ENCODE data around the gene OMP. TPM values are rescaled to one million over a fixed set of nuclear protein-coding genes. Genes with fewer than 3 reads are reported as not detected.

OMP gene
- total RNA-seq, 6 donors from 2014 or later: 0.77 to 5.2 TPM; not detected in 4

DNA sequence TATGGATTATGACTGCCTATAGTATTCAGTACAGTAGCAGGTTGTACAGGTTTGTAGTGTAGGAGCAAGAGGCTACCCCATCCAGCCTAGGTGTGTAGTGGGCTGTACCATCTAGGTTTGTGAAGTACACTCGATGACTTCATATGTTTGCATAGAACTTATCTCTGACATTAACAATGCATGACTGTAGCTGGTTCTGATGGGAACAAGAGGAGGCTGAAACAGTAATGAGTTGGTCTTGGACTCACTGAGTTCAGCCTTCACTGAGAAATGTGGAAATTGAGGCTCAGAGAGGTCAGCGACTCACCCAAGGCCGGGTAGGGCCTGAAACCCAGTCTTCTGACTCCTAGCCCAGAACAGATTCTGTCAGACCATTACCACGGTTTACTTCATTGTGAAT is 38.4 kb downstream of the OMP start:
- ATAC-seq (ENCODE audit: low FRiP score in 2 of 2) (peak; percentile 20 to 54), DNase-seq (no peak)
- no peaks in the 10 kb centered on the region for H3K36me3 ChIP-seq
- WGBS, 2 donors: 78 to 80% methylated on average over 4 of the region's 4 CpGs
- H3K4me1 ChIP-seq: peaks cover 0 to 10% (median 0%) of the 10 kb centered on the region in 4 donors
- no peak overlapping the region for H3K4me3 ChIP-seq
- TF ChIP-seq POLR2A (IDR thresholded peaks at IDR 0.05): no peak
- no peak for TF ChIP-seq POLR2AphosphoS5 (IDR thresholded peaks at IDR 0.05)
- TF ChIP-seq, protein P1, sequence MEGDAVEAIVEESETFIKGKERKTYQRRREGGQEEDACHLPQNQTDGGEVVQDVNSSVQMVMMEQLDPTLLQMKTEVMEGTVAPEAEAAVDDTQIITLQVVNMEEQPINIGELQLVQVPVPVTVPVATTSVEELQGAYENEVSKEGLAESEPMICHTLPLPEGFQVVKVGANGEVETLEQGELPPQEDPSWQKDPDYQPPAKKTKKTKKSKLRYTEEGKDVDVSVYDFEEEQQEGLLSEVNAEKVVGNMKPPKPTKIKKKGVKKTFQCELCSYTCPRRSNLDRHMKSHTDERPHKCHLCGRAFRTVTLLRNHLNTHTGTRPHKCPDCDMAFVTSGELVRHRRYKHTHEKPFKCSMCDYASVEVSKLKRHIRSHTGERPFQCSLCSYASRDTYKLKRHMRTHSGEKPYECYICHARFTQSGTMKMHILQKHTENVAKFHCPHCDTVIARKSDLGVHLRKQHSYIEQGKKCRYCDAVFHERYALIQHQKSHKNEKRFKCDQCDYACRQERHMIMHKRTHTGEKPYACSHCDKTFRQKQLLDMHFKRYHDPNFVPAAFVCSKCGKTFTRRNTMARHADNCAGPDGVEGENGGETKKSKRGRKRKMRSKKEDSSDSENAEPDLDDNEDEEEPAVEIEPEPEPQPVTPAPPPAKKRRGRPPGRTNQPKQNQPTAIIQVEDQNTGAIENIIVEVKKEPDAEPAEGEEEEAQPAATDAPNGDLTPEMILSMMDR (IDR thresholded peaks at IDR 0.05): no peak
- TF ChIP-seq EP300 (IDR thresholded peaks at IDR 0.05): no peak
- no peaks in the 10 kb centered on the region for H3K9me3 ChIP-seq
- peaks cover 0 to 15% (median 6%) of the 10 kb centered on the region in 4 donors for H3K27me3 ChIP-seq
- H3K27ac ChIP-seq: no peak overlapping the region

GRCh38 chr11:77141475-77141874 is 38.8 kb downstream of the OMP start:
- Histone ChIP-seq H3K36me3 (no peaks in the 10 kb centered on the region), H3K27me3 (peaks cover 0 to 15% (median 6%) of the 10 kb centered on the region in 4 donors), H3K27ac (no peak overlapping the region), H3K4me3 (no peak overlapping the region), H3K4me1 (peaks cover 0 to 10% (median 0%) of the 10 kb centered on the region in 4 donors), H3K9me3 (no peaks in the 10 kb centered on the region)
- no peak for TF ChIP-seq EP300 (IDR thresholded peaks at IDR 0.05)
- no peak for DNase-seq
- ATAC-seq (ENCODE audit: low FRiP score in 2 of 2): no peak
- 93 to 98% methylated on average over 4 of the region's 4 CpGs for WGBS, 2 donors

DNA sequence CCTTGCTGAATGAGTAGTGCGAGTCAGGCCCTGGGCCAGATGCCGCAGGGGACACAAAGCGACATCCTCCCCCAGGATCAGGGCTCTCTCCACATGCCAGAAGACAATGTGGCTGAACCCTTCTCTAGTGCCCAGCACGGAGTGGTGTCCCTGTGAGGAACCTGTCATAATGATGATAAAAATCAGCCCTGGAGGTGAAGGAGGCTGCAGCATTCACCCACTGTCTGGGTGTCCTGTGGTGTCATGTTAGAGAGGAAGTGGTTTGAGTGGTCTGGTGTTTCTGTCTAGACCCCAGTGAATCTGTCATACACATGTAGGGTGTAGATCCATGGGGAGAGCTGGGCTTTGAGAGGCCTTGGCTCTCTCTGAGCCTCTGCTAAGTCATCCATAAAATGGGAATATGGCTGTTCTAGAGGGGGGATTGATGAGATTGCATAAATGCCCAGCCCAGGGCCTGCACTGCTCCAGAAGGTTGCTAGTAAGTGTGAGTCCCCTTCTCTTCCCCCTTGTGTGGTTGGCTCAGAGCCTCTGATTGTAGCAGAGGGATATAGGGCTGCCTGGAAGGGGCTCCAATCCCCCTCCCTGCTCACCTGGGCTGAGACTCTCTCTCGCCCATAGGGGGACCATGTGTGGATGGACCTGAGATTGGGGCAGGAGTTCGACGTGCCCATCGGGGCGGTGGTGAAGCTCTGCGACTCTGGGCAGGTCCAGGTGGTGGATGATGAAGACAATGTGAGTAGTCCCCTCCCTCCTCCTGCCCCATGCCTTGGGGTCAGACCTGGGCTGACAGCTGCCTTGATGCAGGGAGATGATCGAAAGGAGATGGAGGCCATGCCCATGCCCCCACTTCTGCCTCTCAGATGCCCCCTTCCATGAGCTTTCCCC is 39.7 kb downstream of the OMP start:
- H3K27ac ChIP-seq: no peak overlapping the region

GRCh38 chr11:77143405-77144020 is 40.9 kb downstream of the OMP start:
- WGBS, 2 donors: 90 to 98% methylated on average over 8 of the region's 8 CpGs
- H3K27me3 ChIP-seq: peaks cover 0 to under 1% (median 0%) of the 10 kb centered on the region in 4 donors
- ATAC-seq (ENCODE audit: low FRiP score in 2 of 2) (no peak), DNase-seq (no peak)
- peaks cover 0 to 19% (median 8%) of the 10 kb centered on the region in 4 donors for H3K4me1 ChIP-seq
- no peak overlapping the region for H3K27ac ChIP-seq
- TF ChIP-seq POLR2AphosphoS5 (IDR thresholded peaks at IDR 0.05) (no peak), EP300 (IDR thresholded peaks at IDR 0.05) (no peak), POLR2A (IDR thresholded peaks at IDR 0.05) (no peak)
- TF ChIP-seq, protein P1 (IDR thresholded peaks at IDR 0.05): no peak
- no peaks in the 10 kb centered on the region for H3K9me3 ChIP-seq
- no peaks in the 10 kb centered on the region for H3K36me3 ChIP-seq
- H3K4me3 ChIP-seq: no peak overlapping the region

More for the DNA sequence above, 39.7 kb downstream of the OMP start:
- DNase-seq (no peak), ATAC-seq (ENCODE audit: low FRiP score in 2 of 2) (no peak)
- no peaks in the 10 kb centered on the region for H3K9me3 ChIP-seq
- TF ChIP-seq, protein P1 (IDR thresholded peaks at IDR 0.05): no peak
- TF ChIP-seq EP300 (IDR thresholded peaks at IDR 0.05) (no peak), POLR2A (IDR thresholded peaks at IDR 0.05) (no peak)
- no peak overlapping the region for H3K4me3 ChIP-seq
- H3K27me3 ChIP-seq: peaks cover 0 to 13% (median 6%) of the 10 kb centered on the region in 4 donors
- WGBS, 2 donors: 90% methylated on average over 6 to 10 of the region's 11 CpGs
- H3K4me1 ChIP-seq: peaks cover 0 to 11% (median 0%) of the 10 kb centered on the region in 4 donors
- no peaks in the 10 kb centered on the region for H3K36me3 ChIP-seq

- 92 to 100% methylated on average over 6 to 7 of the region's 9 CpGs for WGBS, 2 donors
- peaks cover 0 to 19% (median 8%) of the 10 kb centered on the region in 4 donors for H3K4me1 ChIP-seq
- H3K9me3 ChIP-seq: no peaks in the 10 kb centered on the region
- H3K36me3 ChIP-seq: no peaks in the 10 kb centered on the region
- no peak overlapping the region for H3K4me3 ChIP-seq
- ATAC-seq (ENCODE audit: low FRiP score in 2 of 2): no peak
- no peak for DNase-seq
- TF ChIP-seq POLR2A (IDR thresholded peaks at IDR 0.05) (no peak), POLR2AphosphoS5 (IDR thresholded peaks at IDR 0.05) (no peak), EP300 (IDR thresholded peaks at IDR 0.05) (no peak)
- TF ChIP-seq, protein P1 (IDR thresholded peaks at IDR 0.05): no peak
- H3K27ac ChIP-seq: no peak overlapping the region
- H3K27me3 ChIP-seq: no peaks in the 10 kb centered on the region
These were observed 41.7 kb downstream of the OMP start for GRCh38 chr11:77144196-77144856.
